ENCODE results near the gene GSTM5.
"Not testable (repeated sequence)": the region's sequence is repeated elsewhere in the genome, so short reads cannot be mapped to it uniquely, and the experiment has no call there.

DNA sequence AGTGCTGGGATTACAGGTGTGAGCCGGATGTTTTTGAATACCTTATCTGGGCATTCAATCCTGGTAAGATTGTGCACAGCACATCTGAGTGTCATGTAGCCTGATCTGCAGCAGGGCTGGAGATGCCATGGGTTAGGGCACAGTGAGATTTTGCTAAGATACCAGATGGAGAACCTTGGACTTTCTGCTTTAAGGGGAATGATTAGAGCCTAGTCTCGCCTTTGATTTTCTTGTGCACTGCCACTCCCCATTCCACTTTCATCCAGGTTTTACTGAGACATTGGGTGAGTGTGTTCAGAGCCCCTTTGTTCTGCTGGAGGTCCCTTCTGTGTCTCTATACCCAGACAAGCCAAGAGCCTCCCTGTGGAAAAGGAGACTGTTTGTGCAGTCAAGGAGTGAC is 38.2 kb upstream of the GSTM5 start:
- TF ChIP-seq, protein P1, sequence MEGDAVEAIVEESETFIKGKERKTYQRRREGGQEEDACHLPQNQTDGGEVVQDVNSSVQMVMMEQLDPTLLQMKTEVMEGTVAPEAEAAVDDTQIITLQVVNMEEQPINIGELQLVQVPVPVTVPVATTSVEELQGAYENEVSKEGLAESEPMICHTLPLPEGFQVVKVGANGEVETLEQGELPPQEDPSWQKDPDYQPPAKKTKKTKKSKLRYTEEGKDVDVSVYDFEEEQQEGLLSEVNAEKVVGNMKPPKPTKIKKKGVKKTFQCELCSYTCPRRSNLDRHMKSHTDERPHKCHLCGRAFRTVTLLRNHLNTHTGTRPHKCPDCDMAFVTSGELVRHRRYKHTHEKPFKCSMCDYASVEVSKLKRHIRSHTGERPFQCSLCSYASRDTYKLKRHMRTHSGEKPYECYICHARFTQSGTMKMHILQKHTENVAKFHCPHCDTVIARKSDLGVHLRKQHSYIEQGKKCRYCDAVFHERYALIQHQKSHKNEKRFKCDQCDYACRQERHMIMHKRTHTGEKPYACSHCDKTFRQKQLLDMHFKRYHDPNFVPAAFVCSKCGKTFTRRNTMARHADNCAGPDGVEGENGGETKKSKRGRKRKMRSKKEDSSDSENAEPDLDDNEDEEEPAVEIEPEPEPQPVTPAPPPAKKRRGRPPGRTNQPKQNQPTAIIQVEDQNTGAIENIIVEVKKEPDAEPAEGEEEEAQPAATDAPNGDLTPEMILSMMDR (IDR thresholded peaks at IDR 0.05; ENCODE audit: low read length), result not testable (repeated sequence)
- TF ChIP-seq EZH2 (IDR thresholded peaks at IDR 0.05; ENCODE audit: borderline replicate concordance, low read length), result not testable (repeated sequence)

Measured in OCI-LY1 (cell line).